GM18502 (cell line): ENCODE results near the gene PSMD14.
A peak's percentile ranks its signal among the peaks of the same experiment; 100 is the strongest.
"Not testable (repeated sequence)": the region's sequence is repeated elsewhere in the genome, so short reads cannot be mapped to it uniquely, and the experiment has no call there.

Experiments
- ATAC-seq: cut with Tn5 transposase; IDR thresholded peaks from one replicate; pipeline ENCODE4 v1.9.1; 2021; ENCODE audit warnings: mild to moderate bottlenecking; ENCODE audit not compliant: unreplicated experiment, poor library complexity

Gene PSMD14

GRCh38 chr2:161308178-161308955 lies at the start of gene PSMD14:
PSMD14 (plus strand) TSS chr2:161308425; CDS start chr2:161318826, 10,401 bp downstream.
- peak; percentile 98 for ATAC-seq

- no peak for ATAC-seq
These were observed 42.4 kb upstream of the PSMD14 start for GRCh38 chr2:161265874-161266273.

- no peak for ATAC-seq
These were observed 39.1 kb upstream of the PSMD14 start for GRCh38 chr2:161269111-161269510.

- peak; percentile 91 for ATAC-seq
These were observed 35.0 kb upstream of the PSMD14 start for GRCh38 chr2:161273038-161273760.

GRCh38 chr2:161278564-161279229 lies 29.5 kb upstream of the PSMD14 start:
- not testable (repeated sequence) for ATAC-seq

- ATAC-seq, result not testable (repeated sequence)
These were observed 28.9 kb upstream of the PSMD14 start for GRCh38 chr2:161279230-161279815.

- ATAC-seq, result not testable (repeated sequence)
These were observed 27.3 kb upstream of the PSMD14 start for GRCh38 chr2:161280906-161281323.

- not testable (repeated sequence) for ATAC-seq
These were observed 26.5 kb upstream of the PSMD14 start for GRCh38 chr2:161281615-161282310.

- not testable (repeated sequence) for ATAC-seq
These were observed 25.9 kb upstream of the PSMD14 start for GRCh38 chr2:161282311-161282644.

- ATAC-seq, result no peak
These were observed 24.3 kb upstream of the PSMD14 start for GRCh38 chr2:161283926-161284325.

- no peak for ATAC-seq
These were observed 4.6 kb upstream of the PSMD14 start for GRCh38 chr2:161303535-161304050.

- ATAC-seq, result no peak
These were observed 1.3 kb upstream of the PSMD14 start for GRCh38 chr2:161306919-161307318.

GRCh38 chr2:161307676-161308075 lies 549 bp upstream of the PSMD14 start:
- no peak for ATAC-seq

- ATAC-seq, result no peak
These were observed 4.8 kb downstream of the PSMD14 start for GRCh38 chr2:161312996-161313395.

- no peak for ATAC-seq
These were observed 7.2 kb downstream of the PSMD14 start for GRCh38 chr2:161315380-161315779.

- no peak for ATAC-seq
These were observed 8.5 kb downstream of the PSMD14 start for GRCh38 chr2:161316701-161317100.

- ATAC-seq, result no peak
These were observed 13.9 kb downstream of the PSMD14 start for GRCh38 chr2:161321944-161322648.

- ATAC-seq, result no peak
These were observed 16.7 kb downstream of the PSMD14 start for GRCh38 chr2:161324876-161325275.

- ATAC-seq, result no peak
These were observed 19.4 kb downstream of the PSMD14 start for GRCh38 chr2:161327582-161327981.
